ENCODE results near the gene THSD7A. TPM values are rescaled to one million over a fixed set of nuclear protein-coding genes. Genes with fewer than 3 reads are reported as not detected.

The THSD7A gene
- polyA plus RNA-seq, 1 donor from 2014 or later = 18.5 TPM

DNA sequence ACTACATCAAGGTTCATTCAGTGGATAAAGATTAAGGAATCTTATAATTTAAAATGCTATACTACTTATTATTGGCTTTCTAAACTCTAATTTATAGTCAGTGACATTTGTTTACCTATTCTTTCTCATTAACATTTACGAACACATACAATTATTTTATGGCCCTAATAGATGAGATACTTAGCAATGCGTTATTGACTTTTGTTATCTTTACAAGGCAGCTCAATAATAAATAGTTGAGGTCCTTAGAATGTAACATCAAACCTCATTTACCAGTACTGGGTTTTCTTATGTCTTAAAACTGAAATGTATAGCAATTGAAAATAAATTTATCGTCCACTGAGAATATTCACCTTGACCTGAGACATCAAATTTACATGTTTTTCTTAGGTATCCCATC, 89.0 kb downstream of the THSD7A start:
- H3K27ac ChIP-seq (ENCODE audit: low read length) = peak overlapping the region; percentile 83
- peaks cover 6% of the 10 kb centered on the region for H3F3A ChIP-seq (ENCODE audit: insufficient read depth, low read length, poor library complexity, severe bottlenecking)
- no peaks in the 10 kb centered on the region for H3K9me3 ChIP-seq (ENCODE audit: low read length)
- peak overlapping the region; percentile 60 for H3K4me2 ChIP-seq (ENCODE audit: low read length)
- TF ChIP-seq, protein P1, sequence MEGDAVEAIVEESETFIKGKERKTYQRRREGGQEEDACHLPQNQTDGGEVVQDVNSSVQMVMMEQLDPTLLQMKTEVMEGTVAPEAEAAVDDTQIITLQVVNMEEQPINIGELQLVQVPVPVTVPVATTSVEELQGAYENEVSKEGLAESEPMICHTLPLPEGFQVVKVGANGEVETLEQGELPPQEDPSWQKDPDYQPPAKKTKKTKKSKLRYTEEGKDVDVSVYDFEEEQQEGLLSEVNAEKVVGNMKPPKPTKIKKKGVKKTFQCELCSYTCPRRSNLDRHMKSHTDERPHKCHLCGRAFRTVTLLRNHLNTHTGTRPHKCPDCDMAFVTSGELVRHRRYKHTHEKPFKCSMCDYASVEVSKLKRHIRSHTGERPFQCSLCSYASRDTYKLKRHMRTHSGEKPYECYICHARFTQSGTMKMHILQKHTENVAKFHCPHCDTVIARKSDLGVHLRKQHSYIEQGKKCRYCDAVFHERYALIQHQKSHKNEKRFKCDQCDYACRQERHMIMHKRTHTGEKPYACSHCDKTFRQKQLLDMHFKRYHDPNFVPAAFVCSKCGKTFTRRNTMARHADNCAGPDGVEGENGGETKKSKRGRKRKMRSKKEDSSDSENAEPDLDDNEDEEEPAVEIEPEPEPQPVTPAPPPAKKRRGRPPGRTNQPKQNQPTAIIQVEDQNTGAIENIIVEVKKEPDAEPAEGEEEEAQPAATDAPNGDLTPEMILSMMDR (IDR thresholded peaks at IDR 0.05; ENCODE audit: poor library complexity, severe bottlenecking) = no peak
- TF ChIP-seq EP300 (conservative IDR thresholded peaks at IDR 0.05; ENCODE audit: poor library complexity, severe bottlenecking) (no peak), EZH2 (IDR thresholded peaks at IDR 0.05; ENCODE audit: borderline replicate concordance, insufficient read depth, low read length, poor library complexity, severe bottlenecking) (no peak), SMC3 (conservative IDR thresholded peaks at IDR 0.05; ENCODE audit: poor library complexity) (no peak), POLR2AphosphoS5 (IDR thresholded peaks at IDR 0.05) (no peak), MXI1 (conservative IDR thresholded peaks at IDR 0.05; ENCODE audit: poor library complexity, severe bottlenecking) (no peak), RAD21 (conservative IDR thresholded peaks at IDR 0.05) (no peak), TAF1 (IDR thresholded peaks at IDR 0.05; ENCODE audit: low read depth) (no peak)
- TF ChIP-seq, protein P2, sequence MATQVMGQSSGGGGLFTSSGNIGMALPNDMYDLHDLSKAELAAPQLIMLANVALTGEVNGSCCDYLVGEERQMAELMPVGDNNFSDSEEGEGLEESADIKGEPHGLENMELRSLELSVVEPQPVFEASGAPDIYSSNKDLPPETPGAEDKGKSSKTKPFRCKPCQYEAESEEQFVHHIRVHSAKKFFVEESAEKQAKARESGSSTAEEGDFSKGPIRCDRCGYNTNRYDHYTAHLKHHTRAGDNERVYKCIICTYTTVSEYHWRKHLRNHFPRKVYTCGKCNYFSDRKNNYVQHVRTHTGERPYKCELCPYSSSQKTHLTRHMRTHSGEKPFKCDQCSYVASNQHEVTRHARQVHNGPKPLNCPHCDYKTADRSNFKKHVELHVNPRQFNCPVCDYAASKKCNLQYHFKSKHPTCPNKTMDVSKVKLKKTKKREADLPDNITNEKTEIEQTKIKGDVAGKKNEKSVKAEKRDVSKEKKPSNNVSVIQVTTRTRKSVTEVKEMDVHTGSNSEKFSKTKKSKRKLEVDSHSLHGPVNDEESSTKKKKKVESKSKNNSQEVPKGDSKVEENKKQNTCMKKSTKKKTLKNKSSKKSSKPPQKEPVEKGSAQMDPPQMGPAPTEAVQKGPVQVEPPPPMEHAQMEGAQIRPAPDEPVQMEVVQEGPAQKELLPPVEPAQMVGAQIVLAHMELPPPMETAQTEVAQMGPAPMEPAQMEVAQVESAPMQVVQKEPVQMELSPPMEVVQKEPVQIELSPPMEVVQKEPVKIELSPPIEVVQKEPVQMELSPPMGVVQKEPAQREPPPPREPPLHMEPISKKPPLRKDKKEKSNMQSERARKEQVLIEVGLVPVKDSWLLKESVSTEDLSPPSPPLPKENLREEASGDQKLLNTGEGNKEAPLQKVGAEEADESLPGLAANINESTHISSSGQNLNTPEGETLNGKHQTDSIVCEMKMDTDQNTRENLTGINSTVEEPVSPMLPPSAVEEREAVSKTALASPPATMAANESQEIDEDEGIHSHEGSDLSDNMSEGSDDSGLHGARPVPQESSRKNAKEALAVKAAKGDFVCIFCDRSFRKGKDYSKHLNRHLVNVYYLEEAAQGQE (IDR thresholded peaks at IDR 0.05; ENCODE audit: borderline replicate concordance) = no peak
- peak overlapping the region; percentile 47 for H3K4me3 ChIP-seq (ENCODE audit: low read length)
- H3K27me3 ChIP-seq (ENCODE audit: insufficient read depth, low read depth, low read length) = no peaks in the 10 kb centered on the region
- no peaks in the 10 kb centered on the region for H4K20me1 ChIP-seq (ENCODE audit: insufficient read depth)
- H3K79me2 ChIP-seq (replicated peaks; ENCODE audit: insufficient read depth, low read length) = no peaks in the 10 kb centered on the region
- H3K36me3 ChIP-seq (ENCODE audit: insufficient read depth, low read length) = no peaks in the 10 kb centered on the region
- H2AFZ ChIP-seq (ENCODE audit: low read depth, low read length) = no peak overlapping the region
- no peaks in the 10 kb centered on the region for H3K9me2 ChIP-seq (ENCODE audit: insufficient read depth, low read length)
- peak overlapping the region; percentile 6 for H3K9ac ChIP-seq (ENCODE audit: low read length)

DNA sequence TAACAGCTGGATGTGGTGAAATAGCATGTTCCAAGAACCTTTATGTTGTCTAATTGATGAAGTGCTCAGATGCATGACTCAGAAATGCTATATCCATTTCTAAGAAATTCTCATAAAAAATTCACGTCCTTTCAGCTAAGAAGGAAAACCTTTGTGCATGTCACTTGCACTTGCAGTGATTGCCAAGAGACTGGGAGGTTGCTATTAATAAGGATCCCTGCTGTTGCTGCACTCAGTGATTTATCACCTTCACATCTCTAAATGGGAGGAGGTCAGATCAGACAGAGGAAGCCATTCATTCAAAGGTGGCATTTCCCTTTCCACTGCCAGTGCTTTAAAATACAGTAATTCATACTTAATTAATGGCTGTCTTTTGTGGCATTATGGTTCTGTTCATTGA, 89.5 kb downstream of the THSD7A start:
- peak overlapping the region; percentile 43 for H3K9ac ChIP-seq (ENCODE audit: low read length)
- peak overlapping the region; percentile 60 for H3K4me2 ChIP-seq (ENCODE audit: low read length)
- H3K79me2 ChIP-seq (replicated peaks; ENCODE audit: insufficient read depth, low read length) = no peaks in the 10 kb centered on the region
- no peaks in the 10 kb centered on the region for H3K36me3 ChIP-seq (ENCODE audit: insufficient read depth, low read length)
- H3K27me3 ChIP-seq (ENCODE audit: insufficient read depth, low read depth, low read length) = no peaks in the 10 kb centered on the region
- H4K20me1 ChIP-seq (ENCODE audit: insufficient read depth) = no peaks in the 10 kb centered on the region
- H3K4me3 ChIP-seq (ENCODE audit: low read length) = peak overlapping the region; percentile 47
- no peaks in the 10 kb centered on the region for H3K9me3 ChIP-seq (ENCODE audit: low read length)
- TF ChIP-seq EZH2 (IDR thresholded peaks at IDR 0.05; ENCODE audit: borderline replicate concordance, insufficient read depth, low read length, poor library complexity, severe bottlenecking) (no peak), TAF1 (IDR thresholded peaks at IDR 0.05; ENCODE audit: low read depth) (no peak), POLR2AphosphoS5 (IDR thresholded peaks at IDR 0.05) (peak; percentile 93), EP300 (conservative IDR thresholded peaks at IDR 0.05; ENCODE audit: poor library complexity, severe bottlenecking) (peak; percentile 93), MXI1 (conservative IDR thresholded peaks at IDR 0.05; ENCODE audit: poor library complexity, severe bottlenecking) (no peak), RAD21 (conservative IDR thresholded peaks at IDR 0.05) (peak; percentile 46), SMC3 (conservative IDR thresholded peaks at IDR 0.05; ENCODE audit: poor library complexity) (peak; percentile 36)
- TF ChIP-seq, protein P2 (IDR thresholded peaks at IDR 0.05; ENCODE audit: borderline replicate concordance) = peak; percentile 88
- TF ChIP-seq, protein P1 (IDR thresholded peaks at IDR 0.05; ENCODE audit: poor library complexity, severe bottlenecking) = no peak
- H3K9me2 ChIP-seq (ENCODE audit: insufficient read depth, low read length) = no peaks in the 10 kb centered on the region
- H3K27ac ChIP-seq (ENCODE audit: low read length) = peak overlapping the region; percentile 83
- H3F3A ChIP-seq (ENCODE audit: insufficient read depth, low read length, poor library complexity, severe bottlenecking) = peaks cover 6% of the 10 kb centered on the region
- H2AFZ ChIP-seq (ENCODE audit: low read depth, low read length) = no peak overlapping the region
